G401 (cell line): ENCODE results near the gene PRG2. TPM values are rescaled to one million over a fixed set of nuclear protein-coding genes. Genes with fewer than 3 reads are reported as not detected.
"Not testable (repeated sequence)": the region's sequence is repeated elsewhere in the genome, so short reads cannot be mapped to it uniquely, and the experiment has no call there.

ENCODE experiments used
- DNase-seq: peaks from one replicate; pipeline ENCODE4 v3.0.0-alpha.2; 2015; ENCODE audit warnings: low spot score
- in situ Hi-C: cut with HindIII; loops from 2 replicates; pipeline ENCODE4 v1.10.0; 2016; ENCODE audit warnings: low sequenced_read_pairs, mixed read lengths
- total RNA-seq: library from RNA; depleted of rRNA; stranded (reverse); fragments of >200 nt; shearing (Covaris generic); gene quantifications from 2 replicates; pipeline ENCODE4 v1.2.3, GENCODE V29; 2014; rRNA removed

PRG2 gene
- total RNA-seq, 1 experiment from 2014 or later = not detected

DNA sequence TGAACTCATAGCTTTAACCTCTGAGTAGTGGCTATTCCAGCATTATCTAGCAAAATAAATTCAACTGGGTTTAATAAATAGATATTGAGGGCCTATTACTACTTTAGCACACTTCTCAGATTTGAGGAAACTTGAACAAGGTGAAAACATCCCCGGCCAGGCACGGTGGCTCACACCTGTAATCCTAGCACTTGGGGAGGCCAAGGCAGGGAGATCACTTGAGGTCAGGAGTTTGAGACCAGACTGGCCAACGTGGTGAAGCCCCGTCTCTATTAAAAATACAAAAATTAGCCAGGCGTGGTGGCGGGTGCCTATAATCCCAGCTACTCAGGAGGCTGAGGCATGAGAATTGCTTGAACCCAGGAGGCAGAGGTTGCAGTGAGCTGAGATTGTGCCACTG lies 53.6 kb downstream of the PRG2 start:
- in situ Hi-C loops, DNase-seq: not testable (repeated sequence)

Other genes with a start within 250 kb of the PRG2 start
- not detected in 2 replicates for gene LRRC55, start 208.7 kb downstream of the PRG2 start, total RNA-seq
- gene APLNR, start 153.4 kb downstream of the PRG2 start, total RNA-seq = not detected in 2 replicates
- 36.0 and 46.3 TPM in 2 replicates for gene TNKS1BP1, start 65.7 kb downstream of the PRG2 start, total RNA-seq
- 194 and 208 TPM in 2 replicates for gene SSRP1, start 54.8 kb downstream of the PRG2 start, total RNA-seq
- gene P2RX3, start 52.3 kb downstream of the PRG2 start, total RNA-seq = 7.1 and 11.4 TPM in 2 replicates
- gene PRG3, start 9.5 kb downstream of the PRG2 start, total RNA-seq = not detected in 2 replicates
- not detected in 2 replicates for gene SLC43A3, start 36.5 kb upstream of the PRG2 start, total RNA-seq
- gene RTN4RL2, start 69.9 kb upstream of the PRG2 start, total RNA-seq = 2.9 TPM in 1 of 2 replicates, not detected in the other
- gene SLC43A1, start 125.1 kb upstream of the PRG2 start, total RNA-seq = 8.8 and 15.1 TPM in 2 replicates
- gene TIMM10, start 140.1 kb upstream of the PRG2 start, total RNA-seq = 36.2 and 53.0 TPM in 2 replicates
- gene SMTNL1, start 146.9 kb upstream of the PRG2 start, total RNA-seq = not detected in 2 replicates
- 35.9 and 40.3 TPM in 2 replicates for gene UBE2L6, start 177.0 kb upstream of the PRG2 start, total RNA-seq
- gene SERPING1, start 207.0 kb upstream of the PRG2 start, total RNA-seq = 22.3 and 22.8 TPM in 2 replicates